ENCODE measurements around the gene SDCCAG8. TPM values are rescaled to one million over a fixed set of nuclear protein-coding genes. Genes with fewer than 3 reads are reported as not detected.

SDCCAG8 gene
- total and polyA plus RNA-seq, 2 experiments from 2014 or later, result 28.0 to 66.7 TPM

DNA sequence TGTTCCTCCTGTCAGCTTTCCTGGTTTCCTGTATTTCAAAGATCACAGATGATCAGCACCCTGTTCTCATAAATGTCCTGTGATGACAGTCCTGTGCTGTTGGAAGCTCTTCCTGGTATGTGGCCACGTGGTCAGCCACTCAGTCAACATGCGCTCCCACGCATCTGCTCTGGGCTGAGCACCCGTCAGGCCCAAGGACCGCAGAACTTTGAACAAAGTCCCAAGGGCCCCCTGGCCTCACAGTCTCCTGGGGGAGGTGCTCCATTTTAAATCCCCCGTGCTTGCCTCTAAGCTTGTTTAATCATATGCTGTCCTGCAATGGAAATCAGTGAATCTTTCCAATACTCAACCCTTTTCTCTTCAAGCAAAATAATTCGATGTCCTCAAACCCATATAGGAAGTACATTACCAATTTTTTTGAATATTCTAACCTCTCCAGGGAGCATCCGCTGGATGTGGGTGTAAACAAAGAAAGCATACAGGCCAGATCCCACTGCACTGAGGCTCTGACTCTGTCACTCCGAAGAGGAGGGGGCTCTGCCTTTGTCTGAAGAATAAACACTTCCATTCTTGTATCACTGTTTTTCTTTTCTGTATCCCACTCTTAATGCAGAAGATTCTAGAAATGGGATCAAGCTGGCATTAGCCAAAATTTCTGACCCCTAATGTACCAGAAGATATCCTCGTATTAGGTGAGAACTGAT, 250.3 kb downstream of the SDCCAG8 start:
- Histone ChIP-seq H2AFZ (no peak overlapping the region), H3K9me2 (ENCODE audit: insufficient read depth) (no peaks in the 10 kb centered on the region), H3K4me3 (no peak overlapping the region), H3K27me3 (ENCODE audit: insufficient read depth) (no peaks in the 10 kb centered on the region), H3F3A (replicated peaks; ENCODE audit: low read depth) (no peaks in the 10 kb centered on the region), H3K4me2 (no peak overlapping the region), H3K27ac (ENCODE audit: low read depth) (no peak overlapping the region), H3K79me2 (replicated peaks; ENCODE audit: insufficient read depth) (no peaks in the 10 kb centered on the region), H3K4me1 (ENCODE audit: insufficient read depth) (peaks cover 24% of the 10 kb centered on the region), H3K36me3 (ENCODE audit: insufficient read depth) (no peaks in the 10 kb centered on the region), H4K20me1 (replicated peaks; ENCODE audit: insufficient read depth) (no peaks in the 10 kb centered on the region)
- Mint-ChIP-seq H3K4me3 (no peak overlapping the region), H3K36me3 (ENCODE audit: low read depth) (peaks cover 9% of the 10 kb centered on the region; the same call in 2 of the 3 replicates), H3K4me1 (peaks cover 39% of the 10 kb centered on the region), H3K27me3 (ENCODE audit: insufficient read depth, low read depth, poor library complexity) (peaks cover 4% of the 10 kb centered on the region), H3K9me3 (no peaks in the 10 kb centered on the region), H3K27ac (peak overlapping the region; percentile 27; the same call in 1 of the 2 replicates)
- ATAC-seq, result no peak; the same call in 1 of the 3 replicates
- DNase-seq (ENCODE audit: low spot score), result no peak
- TF ChIP-seq POLR2AphosphoS5 (IDR thresholded peaks at IDR 0.05; ENCODE audit: low read depth) (no peak), JUNB (IDR thresholded peaks at IDR 0.05; ENCODE audit: unreplicated experiment) (no peak), CREB1 (CRISPR knock-in tag; IDR thresholded peaks at IDR 0.05; ENCODE audit: low read depth) (no peak), STAT1 (IDR thresholded peaks at IDR 0.05; ENCODE audit: unreplicated experiment) (no peak), EZH2 (IDR thresholded peaks at IDR 0.05; ENCODE audit: low read depth, unreplicated experiment) (no peak), ZNF331 (CRISPR knock-in tag; IDR thresholded peaks at IDR 0.05; ENCODE audit: low read depth) (no peak)

DNA sequence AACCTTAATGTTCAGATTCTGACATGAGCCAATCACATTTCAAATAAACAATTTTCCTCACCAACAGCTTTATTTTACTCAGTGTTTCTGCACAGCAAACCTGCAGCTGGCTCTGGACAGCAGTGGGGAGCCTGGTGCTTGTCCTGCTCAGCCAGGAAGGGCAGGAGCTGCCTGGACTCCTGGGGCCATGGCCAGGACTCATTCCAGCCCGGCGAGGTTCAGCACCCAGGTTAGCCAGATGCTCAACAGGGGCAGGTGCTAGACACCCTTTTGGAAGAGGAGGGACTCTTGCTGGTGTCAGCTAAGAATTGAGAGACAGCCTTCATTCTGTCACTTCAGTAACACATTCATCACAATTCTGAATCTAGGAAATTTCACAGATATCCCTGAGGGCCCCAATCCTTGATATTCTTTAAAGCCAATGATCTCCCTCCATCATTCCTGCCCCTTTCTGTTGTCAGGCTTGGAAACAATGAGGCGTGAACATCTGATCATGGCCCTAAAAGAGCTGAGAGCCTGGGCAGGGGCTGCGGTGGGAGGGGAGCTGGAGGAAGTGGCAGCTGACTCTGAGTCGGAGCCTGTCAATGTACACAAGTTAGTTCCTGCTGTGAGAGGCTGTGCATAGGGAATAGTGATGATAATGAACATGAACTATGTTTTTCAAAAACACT, 251.3 kb downstream of the SDCCAG8 start:
- peak; percentile 31; the same call in 2 of the 3 replicates for ATAC-seq

DNA sequence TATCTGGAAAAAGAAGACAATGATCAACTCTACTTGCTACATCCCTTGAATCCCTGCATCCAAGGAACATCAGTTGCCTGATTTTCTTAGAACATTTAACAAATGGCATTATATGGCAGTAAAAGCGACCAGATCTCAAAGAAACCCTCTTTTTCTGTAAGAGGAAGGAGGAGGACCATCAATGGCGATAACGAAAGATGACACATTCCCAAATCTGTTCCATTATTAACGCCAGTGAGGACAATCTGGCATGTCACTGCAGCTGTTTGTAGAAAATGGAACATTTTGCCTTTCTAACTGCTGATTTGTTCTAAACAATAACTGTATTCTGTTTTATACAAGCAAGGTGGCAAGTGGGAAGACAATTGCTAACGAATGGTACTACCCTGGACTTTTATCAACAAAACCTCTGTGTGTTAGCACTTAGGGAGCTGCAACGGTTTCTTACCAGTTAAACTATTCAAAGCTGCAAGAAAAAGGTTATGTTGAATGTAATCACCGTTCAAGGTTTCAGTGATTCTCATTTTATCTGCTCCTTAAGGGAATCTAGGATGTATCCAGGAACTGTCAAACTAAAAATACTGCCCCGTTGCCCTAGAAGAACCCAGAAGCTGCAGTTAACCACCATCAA, 251.9 kb downstream of the SDCCAG8 start:
- peaks cover 36% of the 10 kb centered on the region for H3K4me1 Mint-ChIP-seq
- no peaks in the 10 kb centered on the region for H3K36me3 ChIP-seq (ENCODE audit: insufficient read depth)
- H3K4me2 ChIP-seq, result 0 out of 2 replicates have a peak overlapping the region, but pooled peaks have one; percentile 40
- H3K4me3 ChIP-seq, result no peak overlapping the region
- H3K79me2 ChIP-seq (replicated peaks; ENCODE audit: insufficient read depth), result no peaks in the 10 kb centered on the region
- peaks cover 5% of the 10 kb centered on the region for H3K27me3 Mint-ChIP-seq (ENCODE audit: insufficient read depth, low read depth, poor library complexity)
- no peaks in the 10 kb centered on the region for H4K20me1 ChIP-seq (replicated peaks; ENCODE audit: insufficient read depth)
- H3K4me1 ChIP-seq (ENCODE audit: insufficient read depth), result peaks cover 22% of the 10 kb centered on the region
- TF ChIP-seq POLR2AphosphoS5 (IDR thresholded peaks at IDR 0.05; ENCODE audit: low read depth) (no peak), ZNF331 (CRISPR knock-in tag; IDR thresholded peaks at IDR 0.05; ENCODE audit: low read depth) (no peak), STAT1 (IDR thresholded peaks at IDR 0.05; ENCODE audit: unreplicated experiment) (no peak)
- ATAC-seq (no peak), DNase-seq (ENCODE audit: low spot score) (no peak)
- H3K27me3 ChIP-seq (ENCODE audit: insufficient read depth), result no peaks in the 10 kb centered on the region
- no peaks in the 10 kb centered on the region for H3K9me3 Mint-ChIP-seq
- no peak overlapping the region for H2AFZ ChIP-seq
- peaks cover 9% of the 10 kb centered on the region; the same call in 2 of the 3 replicates for H3K36me3 Mint-ChIP-seq (ENCODE audit: low read depth)
- H3K27ac Mint-ChIP-seq, result no peak overlapping the region
- H3K9me2 ChIP-seq (ENCODE audit: insufficient read depth), result no peaks in the 10 kb centered on the region
- no peak overlapping the region for H3K27ac ChIP-seq (ENCODE audit: low read depth)
- H3F3A ChIP-seq (replicated peaks; ENCODE audit: low read depth), result no peaks in the 10 kb centered on the region
- no peak overlapping the region for H3K4me3 Mint-ChIP-seq

More for the DNA sequence above, 251.3 kb downstream of the SDCCAG8 start:
- H3F3A ChIP-seq (replicated peaks; ENCODE audit: low read depth), result no peaks in the 10 kb centered on the region
- H3K36me3 ChIP-seq (ENCODE audit: insufficient read depth), result no peaks in the 10 kb centered on the region
- TF ChIP-seq POLR2AphosphoS5 (IDR thresholded peaks at IDR 0.05; ENCODE audit: low read depth) (no peak), JUNB (IDR thresholded peaks at IDR 0.05; ENCODE audit: unreplicated experiment) (no peak), NANOG (IDR thresholded peaks at IDR 0.05; ENCODE audit: borderline replicate concordance) (0 out of 2 replicates have a peak, but pooled peaks have one; percentile 15)
- peaks cover 4% of the 10 kb centered on the region for H3K27me3 Mint-ChIP-seq (ENCODE audit: insufficient read depth, low read depth, poor library complexity)
- H3K9me3 Mint-ChIP-seq, result no peaks in the 10 kb centered on the region
- H3K36me3 Mint-ChIP-seq (ENCODE audit: low read depth), result peaks cover 9% of the 10 kb centered on the region; the same call in 2 of the 3 replicates
- no peaks in the 10 kb centered on the region for H4K20me1 ChIP-seq (replicated peaks; ENCODE audit: insufficient read depth)
- no peaks in the 10 kb centered on the region for H3K27me3 ChIP-seq (ENCODE audit: insufficient read depth)
- no peak overlapping the region for H3K4me3 ChIP-seq
- H3K27ac Mint-ChIP-seq, result no peak overlapping the region
- H3K79me2 ChIP-seq (replicated peaks; ENCODE audit: insufficient read depth), result no peaks in the 10 kb centered on the region
- no peak overlapping the region for H3K4me3 Mint-ChIP-seq
- H3K4me1 ChIP-seq (ENCODE audit: insufficient read depth), result peaks cover 24% of the 10 kb centered on the region
- no peaks in the 10 kb centered on the region for H3K9me2 ChIP-seq (ENCODE audit: insufficient read depth)
- peaks cover 39% of the 10 kb centered on the region for H3K4me1 Mint-ChIP-seq
- no peak overlapping the region for H2AFZ ChIP-seq
- H3K27ac ChIP-seq (ENCODE audit: low read depth), result no peak overlapping the region
- H3K4me2 ChIP-seq, result 0 out of 2 replicates have a peak overlapping the region, but pooled peaks have one; percentile 40
- DNase-seq (ENCODE audit: low spot score), result no peak

Data from GM23338 (cell line).